AG09309 (cell line): ENCODE data around the gene CPHXL2.

ENCODE experiments used
- DNase-seq: peaks from one replicate; pipeline ENCODE4 v3.0.0-alpha.2; 2010; ENCODE audit warnings: low read depth
- H3K4me3 ChIP-seq: 2 replicates; pipeline ENCODE4 v1.5.1; 2011; ENCODE audit warnings: mild to moderate bottlenecking, low read depth, low read length, moderate library complexity; ENCODE audit not compliant: control insufficient read depth
- CTCF ChIP-seq: IDR thresholded peaks from 2 replicates; pipeline ENCODE4 v1.5.1; 2011; ENCODE audit warnings: mild to moderate bottlenecking, low read depth, low read length, inconsistent platforms; ENCODE audit not compliant: insufficient read depth, control insufficient read depth; ENCODE audit errors: missing control alignments

CPHXL2 gene

GRCh38 chr16:75629132-75629531 is 47.7 kb downstream of the CPHXL2 start:
- DNase-seq = no peak
- no peak overlapping the region for H3K4me3 ChIP-seq
- TF ChIP-seq CTCF = no peak

- DNase-seq = no peak
- H3K4me3 ChIP-seq = no peak overlapping the region
- no peak for TF ChIP-seq CTCF
Observed at GRCh38 chr16:75628351-75628750, 48.5 kb downstream of the CPHXL2 start.

GRCh38 chr16:75627851-75628250 is 49.0 kb downstream of the CPHXL2 start:
- no peak for TF ChIP-seq CTCF
- DNase-seq = no peak
- H3K4me3 ChIP-seq = no peak overlapping the region

GRCh38 chr16:75626806-75627205 is 50.0 kb downstream of the CPHXL2 start:
- DNase-seq = no peak
- no peak overlapping the region for H3K4me3 ChIP-seq
- no peak for TF ChIP-seq CTCF

- no peak for DNase-seq
- no peak for TF ChIP-seq CTCF
- no peak overlapping the region for H3K4me3 ChIP-seq
Observed at GRCh38 chr16:75624921-75625334, 51.9 kb downstream of the CPHXL2 start.

- TF ChIP-seq CTCF = no peak
- peak; percentile 77 for DNase-seq
Observed at GRCh38 chr16:75622761-75623605, 53.8 kb downstream of the CPHXL2 start, which contains the start of gene ADAT1. Gene ADAT1 (minus strand): TSS chr16:75623281. CDS start chr16:75620799, 2,482 bp downstream.

GRCh38 chr16:75621170-75621477 is 55.7 kb downstream of the CPHXL2 start:
- DNase-seq = no peak
- TF ChIP-seq CTCF = peak; percentile 61
- H3K4me3 ChIP-seq = no peak overlapping the region

More at GRCh38 chr16:75622761-75623605, 53.8 kb downstream of the CPHXL2 start, which contains the start of gene ADAT1:
- H3K4me3 ChIP-seq = peak within 1 kb of the TSS; percentile 80
